Endothelial cell of umbilical vein (primary cell): ENCODE results near the gene PRAC2. TPM values are rescaled to one million over a fixed set of nuclear protein-coding genes. Genes with fewer than 3 reads are reported as not detected.

Experiments used
- microRNA counts: library from miRNA; unstranded; fragments of <30 nt; microRNA quantifications from one replicate; lab custom pipeline; 2016
- microRNA-seq: library from miRNA; unstranded; fragments of <30 nt; microRNA quantifications from one replicate; pipeline ENCODE4 v1.2.0, GENCODE V29; 2021; ENCODE audit warnings: borderline number of aligned reads, borderline replicate concordance
- polyA plus RNA-seq, 4 experiments: library from polyadenylated mRNA; depleted of rRNA in 3 of 4; stranded (reverse) in 3 of 4; unstranded in 1 of 4; fragments of >200 nt; gene quantifications; 2 replicates each; pipeline versions ENCODE4 v1.2.1 to v1.2.3, GENCODE V29; 2011 to 2012; ENCODE audit warnings: missing spikeins in 1 of 4
- small RNA-seq: library from RNA; depleted of rRNA; stranded (forward); fragments of <200 nt; gene quantifications from one replicate; pipeline ENCODE3, GENCODE V24; 2012; ENCODE audit warnings: low replicate concordance, low read depth; ENCODE audit not compliant: insufficient read depth, insufficient read length
- total RNA-seq: library from RNA; stranded (reverse); gene quantifications from 2 replicates; pipeline ENCODE4 v1.2.3, GENCODE V29; 2021

The PRAC2 gene
- total and polyA plus RNA-seq, 2 donors (not counting 3 experiments of a cell fraction or from before 2014, with no cell fraction given): not detected

MicroRNAs within 50 kb of the gene (microRNA counts, 767-probe panel; counts per million panel counts)
- 723 counts per million, percentile 96 among the panel's probes with 10 or more counts for microRNA hsa-miR-3185 (lab: Ali Mortazavi, UCI)

Small RNA genes within 50 kb of the gene (microRNA-seq; reads per million reads assigned to microRNA genes)
- not detected for gene MIR3185

Small RNA genes within 50 kb of the gene (small RNA-seq; reads per million reads assigned to genes)
- gene AC091179.2 (not detected), gene COX6B1P2 (not detected), gene MIR3185 (not detected), gene RF02132 (not detected), gene RF02133 (not detected), gene RN7SL125P (not detected)

Other genes starting within 250 kb of the PRAC2 start
- not detected in 2 replicates for gene HOXB1, start 192.2 kb upstream of the PRAC2 start, total RNA-seq
- gene HOXB1, start 192.2 kb upstream of the PRAC2 start, polyA plus RNA-seq: not detected in 2 replicates
- 21.5 and 23.3 TPM in 2 replicates for gene HOXB2, start 178.1 kb upstream of the PRAC2 start, total RNA-seq
- 14.1 and 16.8 TPM in 2 replicates for gene HOXB2, start 178.1 kb upstream of the PRAC2 start, polyA plus RNA-seq
- gene HOXB4, start 144.8 kb upstream of the PRAC2 start, total RNA-seq: 11.2 and 13.1 TPM in 2 replicates
- gene HOXB4, start 144.8 kb upstream of the PRAC2 start, polyA plus RNA-seq: 4.6 and 5.4 TPM in 2 replicates
- 45.0 and 56.6 TPM in 2 replicates for gene HOXB3, start 132.9 kb upstream of the PRAC2 start, total RNA-seq
- gene HOXB3, start 132.9 kb upstream of the PRAC2 start, polyA plus RNA-seq: 29.6 and 33.0 TPM in 2 replicates
- 7.3 and 8.5 TPM in 2 replicates for gene HOXB5, start 129.4 kb upstream of the PRAC2 start, total RNA-seq
- 2.0 and 2.6 TPM in 2 replicates for gene HOXB5, start 129.4 kb upstream of the PRAC2 start, polyA plus RNA-seq
- gene HOXB6, start 118.2 kb upstream of the PRAC2 start, total RNA-seq: 24.0 and 27.4 TPM in 2 replicates
- gene HOXB6, start 118.2 kb upstream of the PRAC2 start, polyA plus RNA-seq: 8.8 and 10.0 TPM in 2 replicates
- gene HOXB7, start 112.2 kb upstream of the PRAC2 start, total RNA-seq: 24.5 and 29.8 TPM in 2 replicates
- 23.5 and 24.2 TPM in 2 replicates for gene HOXB7, start 112.2 kb upstream of the PRAC2 start, polyA plus RNA-seq
- 1.7 and 2.0 TPM in 2 replicates for gene HOXB8, start 107.9 kb upstream of the PRAC2 start, total RNA-seq
- gene HOXB8, start 107.9 kb upstream of the PRAC2 start, polyA plus RNA-seq: 1.6 and 2.4 TPM in 2 replicates
- 0.69 and 1.1 TPM in 2 replicates for gene HOXB9, start 96.8 kb upstream of the PRAC2 start, total RNA-seq
- gene HOXB9, start 96.8 kb upstream of the PRAC2 start, polyA plus RNA-seq: 0.49 and 0.79 TPM in 2 replicates
- not detected in 2 replicates for gene PRAC1, start 667 bp upstream of the PRAC2 start, total RNA-seq
- not detected in 2 replicates for gene PRAC1, start 667 bp upstream of the PRAC2 start, polyA plus RNA-seq
- gene HOXB13, start 5.6 kb downstream of the PRAC2 start, total RNA-seq: not detected in 2 replicates
- not detected in 2 replicates for gene HOXB13, start 5.6 kb downstream of the PRAC2 start, polyA plus RNA-seq
- gene TTLL6, start 94.0 kb downstream of the PRAC2 start, total RNA-seq: not detected in 2 replicates
- not detected in 2 replicates for gene TTLL6, start 94.0 kb downstream of the PRAC2 start, polyA plus RNA-seq
- gene CALCOCO2, start 107.8 kb downstream of the PRAC2 start, total RNA-seq: 52.1 and 64.9 TPM in 2 replicates
- gene CALCOCO2, start 107.8 kb downstream of the PRAC2 start, polyA plus RNA-seq: 20.6 and 22.0 TPM in 2 replicates
- 93.8 and 95.1 TPM in 2 replicates for gene ATP5MC1, start 169.6 kb downstream of the PRAC2 start, total RNA-seq
- gene ATP5MC1, start 169.6 kb downstream of the PRAC2 start, polyA plus RNA-seq: 704 and 802 TPM in 2 replicates
- gene UBE2Z, start 185.2 kb downstream of the PRAC2 start, total RNA-seq: 95.1 and 104 TPM in 2 replicates
- gene UBE2Z, start 185.2 kb downstream of the PRAC2 start, polyA plus RNA-seq: 106 and 117 TPM in 2 replicates
- 166 and 173 TPM in 2 replicates for gene SNF8, start 221.7 kb downstream of the PRAC2 start, total RNA-seq
- gene SNF8, start 221.7 kb downstream of the PRAC2 start, polyA plus RNA-seq: 176 and 194 TPM in 2 replicates
- gene GIP, start 245.4 kb downstream of the PRAC2 start, total RNA-seq: not detected in 2 replicates
- gene GIP, start 245.4 kb downstream of the PRAC2 start, polyA plus RNA-seq: not detected in 2 replicates